HG02970 (cell line): ENCODE data around the gene PAXIP1.
"Not testable (repeated sequence)": the region's sequence is repeated elsewhere in the genome, so short reads cannot be mapped to it uniquely, and the experiment has no call there.

ENCODE experiments used
- ATAC-seq: cut with Tn5 transposase; IDR thresholded peaks from one replicate; pipeline ENCODE4 v1.9.1; 2021; ENCODE audit warnings: mild to moderate bottlenecking, moderate library complexity, moderate number of reproducible peaks; ENCODE audit not compliant: unreplicated experiment, low FRiP score

PAXIP1 gene

GRCh38 chr7:155003092-155003375 is at the start of gene PAXIP1:
Gene PAXIP1, minus strand, starts transcription at chr7:155003124. Its CDS starts 195 bp downstream, at chr7:155002929.
- ATAC-seq = peak; percentile 68

DNA sequence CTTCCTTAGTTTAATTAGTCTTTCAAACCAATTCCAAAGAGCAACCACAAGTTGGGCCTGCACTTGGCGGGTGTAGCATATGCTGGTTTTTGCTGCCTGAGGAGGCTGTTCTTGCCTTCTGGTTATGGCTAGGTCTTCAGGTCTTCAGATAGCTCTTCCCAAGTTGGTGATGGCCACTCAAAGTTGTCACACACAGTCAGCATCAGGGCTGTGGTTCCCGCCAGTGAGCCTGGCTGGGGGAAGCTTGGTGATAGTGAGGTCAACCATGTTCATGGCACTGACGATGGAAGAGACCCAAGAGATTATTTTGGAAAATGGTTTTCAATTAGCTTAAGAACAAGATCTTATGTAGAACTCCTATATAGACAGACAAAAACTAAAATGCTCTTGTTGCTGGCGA is 48.4 kb upstream of the PAXIP1 start:
- ATAC-seq = no peak

DNA sequence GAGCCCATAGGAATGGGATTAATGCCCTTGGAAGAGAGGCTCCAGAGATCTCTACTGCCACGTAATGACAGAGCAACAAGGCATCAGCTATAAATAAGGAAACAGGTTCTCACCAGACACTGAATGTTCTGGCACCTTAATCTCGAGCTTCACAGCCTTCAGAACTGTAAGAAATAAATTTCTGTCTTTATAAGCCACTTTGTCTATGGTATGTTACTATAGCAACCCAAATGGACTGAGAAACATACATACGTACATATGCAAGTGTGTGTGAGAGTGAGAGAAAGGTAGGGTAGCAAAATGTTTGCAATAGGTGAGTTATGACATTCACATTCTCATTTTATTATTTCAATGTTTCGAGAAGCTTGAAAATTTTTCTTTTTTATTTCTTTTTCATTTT is 45.1 kb upstream of the PAXIP1 start:
- no peak for ATAC-seq

- ATAC-seq = no peak
These were observed 40.8 kb upstream of the PAXIP1 start for GRCh38 chr7:155043756-155044155.

DNA sequence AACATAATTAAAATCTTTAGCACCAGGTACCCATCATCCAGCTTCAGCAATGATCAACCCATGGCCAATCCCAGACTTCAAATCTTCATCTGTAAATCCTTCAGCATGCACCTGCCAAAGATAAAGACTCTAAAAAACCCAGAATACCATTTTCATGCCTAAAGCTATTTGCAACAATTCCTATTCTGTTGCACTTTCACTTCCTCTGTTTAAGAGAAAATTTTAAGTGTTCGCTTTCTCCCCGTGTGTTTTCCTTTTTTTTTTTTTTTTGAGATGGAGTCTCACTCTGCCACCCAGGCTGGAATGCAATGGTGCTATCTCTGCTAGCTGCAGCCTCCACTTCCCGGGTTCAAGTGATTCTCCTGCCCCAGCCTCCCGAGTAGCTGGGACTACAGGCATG is 35.4 kb upstream of the PAXIP1 start:
- ATAC-seq = no peak

DNA sequence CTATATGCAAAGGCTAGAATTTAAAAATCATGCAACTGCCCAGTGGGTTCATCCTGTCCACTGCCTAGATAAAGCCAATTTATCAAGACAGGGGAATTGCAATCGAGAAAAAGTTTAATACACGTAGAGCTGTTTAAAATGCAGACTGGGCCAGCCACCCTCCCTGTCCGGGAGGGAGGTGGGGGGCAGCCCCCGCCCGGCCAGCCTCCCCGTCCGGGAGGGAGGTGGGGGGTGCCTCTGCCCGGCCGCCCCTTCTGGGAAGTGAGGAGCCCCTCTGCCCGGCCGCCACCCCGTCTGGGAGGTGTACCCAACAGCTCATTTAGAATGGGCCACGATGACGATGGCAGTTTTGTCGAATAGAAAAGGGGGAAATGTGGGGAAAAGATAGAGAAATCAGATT is 31.6 kb upstream of the PAXIP1 start:
- not testable (repeated sequence) for ATAC-seq

DNA sequence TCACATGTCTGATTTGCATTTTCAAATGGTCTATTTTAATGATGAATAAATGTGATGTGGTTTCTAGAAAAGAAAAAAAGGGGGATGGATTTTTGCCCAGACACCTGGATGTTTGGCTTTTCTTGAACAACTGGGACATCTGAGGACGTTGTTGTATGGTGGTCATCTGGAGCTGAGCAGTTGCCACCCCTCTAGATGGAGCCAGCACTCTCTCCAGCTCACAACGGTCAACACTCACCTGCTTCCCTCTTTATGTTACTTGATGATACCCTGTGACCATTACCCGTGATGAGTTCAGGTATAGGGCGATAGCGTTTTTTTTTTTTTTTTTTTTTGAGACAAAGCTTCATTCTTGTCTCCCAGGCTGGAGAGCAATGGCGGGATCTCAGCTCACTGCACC is 30.1 kb upstream of the PAXIP1 start:
- ATAC-seq = no peak

GRCh38 chr7:155027879-155028278 is 25.0 kb upstream of the PAXIP1 start:
- ATAC-seq = no peak

- no peak for ATAC-seq
These were observed 18.8 kb upstream of the PAXIP1 start for GRCh38 chr7:155021699-155022145.

GRCh38 chr7:155020996-155021395 is 18.1 kb upstream of the PAXIP1 start:
- ATAC-seq = no peak

DNA sequence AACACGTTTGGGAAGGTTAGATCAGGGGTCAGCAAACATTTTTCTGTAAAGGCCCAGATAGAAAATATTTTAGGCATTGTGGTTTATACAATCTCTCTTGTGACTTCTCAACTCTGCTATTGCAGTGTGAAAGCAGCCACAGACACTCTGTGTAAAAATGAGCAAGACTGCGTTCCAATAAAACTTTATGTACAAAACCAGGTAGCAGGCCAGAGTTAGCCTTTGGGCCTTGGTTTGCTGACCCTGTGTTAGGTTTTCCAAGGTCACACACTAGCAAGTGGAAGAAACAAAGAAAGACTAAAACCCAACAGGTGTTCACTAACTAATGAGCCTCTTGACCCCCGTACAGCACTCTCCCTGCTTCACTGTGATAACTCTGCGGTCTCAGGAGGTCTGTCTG is 14.9 kb upstream of the PAXIP1 start:
- no peak for ATAC-seq

GRCh38 chr7:155011086-155011485 is 8.2 kb upstream of the PAXIP1 start:
- ATAC-seq = no peak

DNA sequence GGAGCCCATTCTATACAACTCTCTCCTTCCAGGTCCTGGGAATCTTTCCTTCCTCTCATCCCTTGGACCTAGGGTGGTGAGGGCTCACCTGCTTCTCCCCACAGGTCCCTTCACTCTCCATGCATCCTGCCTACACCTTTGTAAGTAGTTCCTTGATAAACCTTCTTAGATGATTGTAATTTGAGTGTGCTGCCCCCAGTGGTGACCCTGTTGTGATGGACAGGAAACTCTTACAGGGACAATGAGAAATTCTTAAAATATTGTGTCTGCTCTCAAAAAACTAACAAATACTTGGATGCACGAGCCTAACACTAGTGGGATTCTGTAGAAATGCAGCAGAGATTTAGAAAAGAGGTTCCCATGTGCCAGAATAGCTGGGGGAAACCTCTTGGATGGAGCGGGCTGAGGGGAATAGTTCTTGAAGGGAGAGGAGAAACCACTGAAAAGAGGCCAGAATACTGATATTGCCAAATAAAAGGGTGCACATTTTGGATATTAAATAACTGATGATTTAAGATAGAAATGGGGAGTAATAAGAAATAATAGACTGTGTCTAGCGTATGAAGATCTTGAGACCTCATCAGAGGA is 6.7 kb upstream of the PAXIP1 start:
- no peak for ATAC-seq

DNA sequence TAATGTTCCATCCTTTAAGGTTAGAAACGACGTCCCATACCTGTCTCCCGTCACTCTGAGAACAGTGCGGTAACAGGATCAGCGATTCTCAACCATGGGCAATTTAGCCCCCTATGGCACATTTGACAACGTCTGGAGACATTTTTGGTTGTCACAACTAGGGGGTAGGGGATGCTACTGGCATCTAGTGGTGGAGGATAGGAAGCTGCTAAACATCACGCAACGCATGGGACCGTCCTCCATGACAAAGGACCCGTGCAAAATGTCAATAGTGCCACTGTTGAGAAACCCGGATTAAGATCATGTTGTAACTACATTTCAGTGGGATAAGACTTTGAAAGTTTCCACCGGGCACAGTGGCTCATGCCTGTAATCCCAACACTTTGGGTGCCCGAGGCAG is 5.0 kb upstream of the PAXIP1 start:
- ATAC-seq = no peak

DNA sequence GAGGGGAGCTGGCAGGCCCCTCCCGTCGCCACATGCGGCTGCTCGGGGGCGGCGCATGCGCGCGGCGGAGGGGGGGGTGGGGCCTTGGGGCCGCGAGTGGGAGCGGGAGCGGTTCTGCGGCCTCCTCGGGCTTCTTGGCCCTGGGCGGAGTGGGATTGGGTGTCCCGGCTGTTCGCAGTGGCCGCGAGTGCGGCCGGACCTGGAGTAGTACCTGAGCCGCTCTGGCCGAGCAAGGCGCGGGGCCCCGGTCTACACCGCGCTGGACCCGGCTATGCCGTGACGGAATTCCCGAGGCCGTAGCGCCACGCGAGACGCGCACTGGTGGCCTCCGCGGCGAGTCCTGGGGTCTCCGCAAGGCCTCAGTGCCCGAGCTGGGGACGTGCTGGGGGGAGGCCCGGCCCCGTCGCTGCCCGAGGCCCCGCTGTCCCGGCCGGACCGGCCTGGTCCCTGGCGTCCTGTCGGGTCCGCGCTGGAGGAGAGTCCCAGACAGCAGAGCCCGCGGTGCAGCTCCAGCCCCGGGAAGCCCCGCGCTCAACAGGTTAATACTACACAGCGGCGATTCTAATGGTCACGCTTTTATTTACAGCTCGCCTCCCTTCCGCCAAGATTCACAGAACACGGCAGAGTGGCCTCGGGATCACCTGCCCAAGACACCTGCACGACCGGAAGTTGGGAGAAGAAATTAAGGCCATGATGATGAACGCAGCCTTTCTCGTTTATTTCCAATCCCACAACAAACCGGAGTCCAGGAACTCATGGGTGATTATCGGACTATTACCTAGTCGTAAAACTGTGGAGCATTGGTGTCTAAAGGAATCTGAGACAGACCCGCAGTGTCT is 671 bp upstream of the PAXIP1 start:
- peak; percentile 78 for ATAC-seq

DNA sequence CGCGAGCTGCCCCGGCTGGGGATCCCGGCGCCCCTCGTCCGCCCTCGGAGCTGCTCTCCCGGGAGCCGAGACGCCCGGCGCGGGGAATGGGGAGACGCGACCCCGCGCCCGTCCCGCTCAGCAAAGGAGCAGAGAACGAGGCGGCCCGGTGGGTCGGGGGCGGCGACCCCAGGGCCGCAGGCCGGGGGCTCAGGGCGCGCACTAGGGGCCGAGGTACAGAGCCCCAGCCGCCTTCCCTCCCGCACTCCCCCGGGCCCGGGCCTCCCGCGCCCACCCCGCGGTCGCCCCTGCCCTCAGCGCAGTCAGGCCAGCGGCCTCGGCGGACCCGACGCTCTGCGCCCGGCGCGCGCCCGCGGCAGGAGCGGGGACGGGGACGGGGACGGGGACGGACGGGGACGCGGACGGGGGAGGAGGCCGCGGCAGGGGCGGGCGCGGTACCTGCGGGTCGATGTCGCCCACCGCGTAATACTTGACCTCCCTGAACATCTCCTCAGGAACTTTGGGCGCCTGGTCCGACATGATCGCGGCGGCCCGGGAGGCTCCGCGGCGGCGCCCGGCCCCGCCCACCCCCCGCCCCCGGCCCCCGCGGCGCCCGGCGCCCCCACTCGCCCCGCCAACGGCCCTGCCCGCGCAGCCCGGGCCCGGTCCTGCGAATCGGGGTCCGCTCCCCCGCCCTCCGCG is 373 bp downstream of the PAXIP1 start:
- peak; percentile 35 for ATAC-seq

- ATAC-seq = peak; percentile 7
These were observed 1.0 kb downstream of the PAXIP1 start for GRCh38 chr7:155001756-155002410.

GRCh38 chr7:155000795-155001194 is 2.1 kb downstream of the PAXIP1 start:
- ATAC-seq = no peak

- no peak for ATAC-seq
These were observed 4.4 kb downstream of the PAXIP1 start for GRCh38 chr7:154998481-154998880.

- no peak for ATAC-seq
These were observed 5.0 kb downstream of the PAXIP1 start for GRCh38 chr7:154997840-154998370.

- no peak for ATAC-seq
These were observed 6.2 kb downstream of the PAXIP1 start for GRCh38 chr7:154996756-154997155.
